HCT116 (cell line): ENCODE measurements around the gene CUX1. TPM values are rescaled to one million over a fixed set of nuclear protein-coding genes. Genes with fewer than 3 reads are reported as not detected.

Source experiments
- ATAC-seq: fragments of 200-7000 bp; cut with Tn5 transposase; 2 replicates; pipeline ENCODE4 v1.9.1; 2020; ENCODE audit warnings: mild to moderate bottlenecking, moderate library complexity
- BruUV-seq: library from RNA; stranded (reverse); fragments of 400-500 nt; replicated peaks from 2 replicates; lab custom pipeline; 2021; lab: Mats Ljungman, UMichigan
- CTCF ChIA-PET: fragments of 300-600 bp; sonication (Branson Sonifier 250); formaldehyde crosslinking; loops from one replicate; lab custom pipeline; 2021; ENCODE audit warnings: antibody characterized with exemption; lab: Charles Lee
- POLR2A ChIA-PET: fragments of 300-600, 350-600 bp; sonication (Branson Sonifier 250); formaldehyde crosslinking; loops from one replicate; lab custom pipeline; 2021; ENCODE audit warnings: antibody characterized with exemption; lab: Charles Lee
- RAD21 ChIA-PET, 2 experiments: fragments of 300-600 bp; sonication (Branson Sonifier 250); formaldehyde crosslinking; loops; one replicate each; lab custom pipeline; 2023; ENCODE audit warnings: low total read pairs in 2 of 2; ENCODE audit not compliant: uncharacterized antibody in 2 of 2, unreplicated experiment in 2 of 2, low non-redundant PET in 1 of 2; lab: Charles Lee
- DNase-seq: peaks from one replicate; pipeline ENCODE4 v3.0.0-alpha.2; 2010; ENCODE audit warnings: low read depth, low spot score
- H2AFZ ChIP-seq: fragments of 200-600 bp; shearing (Covaris generic), sonication (generic); 2 replicates; pipeline ENCODE4 v1.6.1; 2017; ENCODE audit warnings: low read depth, mixed run types, mixed read lengths, antibody characterized with exemption, low read length; ENCODE audit not compliant: poor library complexity, severe bottlenecking
- H3K27ac ChIP-seq: 2 replicates; pipeline ENCODE4 v1.5.1; 2012; ENCODE audit warnings: low read depth, low read length
- H3K27me3 ChIP-seq: fragments of 200-600 bp; sonication (generic); 2 replicates; pipeline ENCODE4 v1.6.1; 2016; ENCODE audit warnings: mixed run types, low read length, mixed read lengths; ENCODE audit not compliant: insufficient read depth
- H3K36me3 ChIP-seq, 2 experiments: fragments of 200-500 bp in 1 of 2; fragments of 200-600 bp in 1 of 2; sonication (Bioruptor generic) in 1 of 2; sonication (generic) in 1 of 2; 2 replicates each; pipeline versions ENCODE4 v1.5.1 to v1.6.1; 2014 to 2016; ENCODE audit warnings: low read length in 2 of 2, inconsistent platforms in 1 of 2, mixed read lengths in 1 of 2, mixed run types in 1 of 2; ENCODE audit not compliant: insufficient read depth in 2 of 2, control insufficient read depth in 1 of 2
- H3K4me1 ChIP-seq, 2 experiments: fragments of 200-600 bp in 1 of 2; sonication (generic) in 1 of 2; 2 replicates each; pipeline versions ENCODE4 v1.5.1 to v1.6.1; 2012 to 2017; ENCODE audit warnings: low read length in 2 of 2, inconsistent platforms in 1 of 2, mild to moderate bottlenecking in 1 of 2, mixed read lengths in 1 of 2, mixed run types in 1 of 2, moderate library complexity in 1 of 2; ENCODE audit not compliant: insufficient read depth in 2 of 2, control insufficient read depth in 1 of 2
- H3K4me2 ChIP-seq: fragments of 200-600 bp; sonication (generic); 2 replicates; pipeline ENCODE4 v1.6.1; 2017; ENCODE audit warnings: mixed run types, low read length, mixed read lengths
- H3K4me3 ChIP-seq, 2 experiments: fragments of 200-600 bp in 1 of 2; sonication (generic) in 1 of 2; replicated peaks in 1 of 2; 2 replicates each; pipeline ENCODE4 v1.5.1; 2011 to 2016; ENCODE audit warnings: low read length in 2 of 2, control low read depth in 1 of 2, low read depth in 1 of 2, mild to moderate bottlenecking in 1 of 2, mixed read lengths in 1 of 2, mixed run types in 1 of 2
- H3K79me2 ChIP-seq: fragments of 200-600 bp; sonication (generic); 2 replicates; pipeline ENCODE4 v1.6.1; 2017; ENCODE audit warnings: mild to moderate bottlenecking, mixed run types, low read length, moderate library complexity, mixed read lengths; ENCODE audit not compliant: insufficient read depth
- H3K9ac ChIP-seq: fragments of 200-600 bp; sonication (generic); 2 replicates; pipeline ENCODE4 v1.6.1; 2016; ENCODE audit warnings: low read length, mixed read lengths
- H3K9me2 ChIP-seq: fragments of 200-600 bp; sonication (generic), shearing (Covaris generic); 2 replicates; pipeline ENCODE4 v1.6.1; 2017; ENCODE audit warnings: mixed run types, mild to moderate bottlenecking, moderate library complexity; ENCODE audit not compliant: insufficient read depth
- H3K9me3 ChIP-seq, 2 experiments: fragments of 200-500 bp in 1 of 2; fragments of 200-600 bp in 1 of 2; sonication (Bioruptor generic) in 1 of 2; sonication (generic) in 1 of 2; 2 replicates each; pipeline ENCODE4 v1.6.1; 2014 to 2017; ENCODE audit warnings: low read length in 2 of 2, mixed read lengths in 2 of 2, inconsistent platforms in 1 of 2, low read depth in 1 of 2, mild to moderate bottlenecking in 1 of 2, mixed run types in 1 of 2, moderate library complexity in 1 of 2; ENCODE audit not compliant: control insufficient read depth in 1 of 2, insufficient read depth in 1 of 2
- H4K20me1 ChIP-seq: fragments of 200-600 bp; sonication (generic), shearing (Covaris generic); 2 replicates; pipeline ENCODE4 v1.6.1; 2017; ENCODE audit warnings: mixed run types, mild to moderate bottlenecking, moderate library complexity; ENCODE audit not compliant: insufficient read depth
- ATF3 ChIP-seq: IDR thresholded peaks from 2 replicates; pipeline ENCODE4 v1.6.1; 2012
- CBX3 ChIP-seq: IDR thresholded peaks from 2 replicates; pipeline ENCODE4 v1.6.1; 2012; ENCODE audit warnings: low read depth
- CEBPB ChIP-seq: IDR thresholded peaks from 2 replicates; pipeline ENCODE4 v1.6.1; 2012; ENCODE audit warnings: low read depth
- FOSL1 ChIP-seq: IDR thresholded peaks from 2 replicates; pipeline ENCODE4 v1.6.1; 2012; ENCODE audit warnings: low read depth
- JUND ChIP-seq: IDR thresholded peaks from 2 replicates; pipeline ENCODE4 v1.6.1; 2012
- RAD21 ChIP-seq: IDR thresholded peaks from 2 replicates; pipeline ENCODE4 v1.6.1; 2012; ENCODE audit warnings: low read depth, mild to moderate bottlenecking
- ZFX ChIP-seq: fragments of 450-650 bp; IDR thresholded peaks from 2 replicates; pipeline ENCODE4 v1.6.1; 2017
- intact Hi-C: fragments of 100-400 bp; cut with micrococcal nuclease; formaldehyde crosslinking; loops from 2 replicates; pipeline ENCODE4 v1.10.0; 2022
- total RNA-seq: library from RNA; stranded (reverse); gene quantifications from one replicate; pipeline ENCODE4 v1.2.1, GENCODE V29; 2021; ENCODE audit not compliant: unreplicated experiment

CUX1 gene
- total RNA-seq, 1 experiment from 2014 or later, result 68.9 TPM

GRCh38 chr7:101983147-101983811, 165.9 kb downstream of the CUX1 start:
- H4K20me1 ChIP-seq, result no peaks in the 10 kb centered on the region
- no TSS peak for BruUV-seq
- ATAC-seq (no peak), DNase-seq (no peak)
- H3K36me3 ChIP-seq, result peaks cover 0 to 6% of the 10 kb centered on the region in 2 experiments; a peak in 1 of 4 replicates
- ChIA-PET CTCF (no interaction called here), RAD21 (no interaction called here), POLR2A (no interaction called here)
- no peak overlapping the region for H3K9ac ChIP-seq
- TF ChIP-seq ZFX, result no peak
- no peak for TF ChIP-seq RAD21
- TF ChIP-seq CBX3, result peak; percentile 22; the same call in 1 of the 2 replicates
- TF ChIP-seq CEBPB, result no peak
- no peak for TF ChIP-seq FOSL1
- H3K9me3 ChIP-seq, result no peaks in the 10 kb centered on the region
- no peak overlapping the region for H2AFZ ChIP-seq
- H3K27ac ChIP-seq, result no peak overlapping the region
- H3K9me2 ChIP-seq, result no peaks in the 10 kb centered on the region
- no peak overlapping the region for H3K4me3 ChIP-seq
- H3K79me2 ChIP-seq, result peaks cover 29% of the 10 kb centered on the region
- peaks cover 36 to 94% of the 10 kb centered on the region in 2 experiments for H3K4me1 ChIP-seq
- H3K27me3 ChIP-seq, result no peaks in the 10 kb centered on the region
- peak overlapping the region; percentile 26; the same call in 1 of the 2 replicates for H3K4me2 ChIP-seq
- intact Hi-C loops, result loop anchor here (2.0 kb wide), 1 partner anchor 100 kb away; no protein-coding TSS in a partner anchor

GRCh38 chr7:101984133-101984879, 166.9 kb downstream of the CUX1 start:
- no TSS peak for BruUV-seq
- Histone ChIP-seq H2AFZ (no peak overlapping the region), H3K9me2 (no peaks in the 10 kb centered on the region), H3K27me3 (no peaks in the 10 kb centered on the region), H3K9me3 (no peaks in the 10 kb centered on the region), H3K4me1 (peaks cover 29 to 87% of the 10 kb centered on the region in 2 experiments), H3K79me2 (peaks cover 30% of the 10 kb centered on the region), H3K4me3 (no peak overlapping the region), H3K4me2 (no peak overlapping the region)
- ChIA-PET CTCF (no interaction called here), POLR2A (no interaction called here), RAD21 (no interaction called here)
- 0 out of 2 replicates have a peak, but pooled peaks have one; percentile 22 for TF ChIP-seq JUND
- TF ChIP-seq CBX3, result 0 out of 2 replicates have a peak, but pooled peaks have one; percentile 10
- TF ChIP-seq ATF3, result no peak
- TF ChIP-seq, all 23 proteins: peak for 2
- H4K20me1 ChIP-seq, result no peaks in the 10 kb centered on the region
- no peak for DNase-seq
- H3K27ac ChIP-seq, result no peak overlapping the region
- ATAC-seq, result no peak
- H3K9ac ChIP-seq, result no peak overlapping the region
- intact Hi-C loops, result no loop called here
- peaks cover 0 to 6% of the 10 kb centered on the region in 2 experiments; a peak in 1 of 4 replicates for H3K36me3 ChIP-seq
